GM12878 (cell line): ENCODE results near the gene SLC10A4. TPM values are rescaled to one million over a fixed set of nuclear protein-coding genes. Genes with fewer than 3 reads are reported as not detected.

Experiments used
- ATAC-seq: fragments of 200-7000 bp; cut with Tn5 transposase; 3 replicates; pipeline ENCODE4 v1.9.1; 2020; ENCODE audit warnings: mild to moderate bottlenecking, moderate library complexity
- BruUV-seq: library from RNA; stranded (reverse); fragments of 400-500 nt; replicated peaks from 2 replicates; lab custom pipeline; 2021; lab: Mats Ljungman, UMichigan
- CTCF ChIA-PET: fragments of 300-600 bp; sonication (Branson Sonifier 250); formaldehyde crosslinking; extraction: SDS; loops from one replicate; lab custom pipeline; 2021; ENCODE audit warnings: inconsistent platforms; lab: Yijun Ruan, JAX
- POLR2A ChIA-PET: fragments of 350-600 bp; formaldehyde crosslinking; extraction: SDS; loops from one replicate; lab custom pipeline; 2021; ENCODE audit warnings: inconsistent platforms; lab: Charles Lee
- RAD21 ChIA-PET: fragments of 300-600 bp; sonication (Branson Sonifier 250); formaldehyde crosslinking; loops from one replicate; lab custom pipeline; 2023; ENCODE audit warnings: antibody characterized with exemption; ENCODE audit not compliant: unreplicated experiment; lab: Charles Lee
- SMC1A ChIA-PET: fragments of 300-600 bp; sonication (Branson Sonifier 250); formaldehyde crosslinking; loops from one replicate; lab custom pipeline; 2023; ENCODE audit not compliant: unreplicated experiment, uncharacterized antibody; lab: Charles Lee
- DNase-seq: peaks from one replicate; pipeline ENCODE4 v3.0.0-alpha.2; 2011; ENCODE audit warnings: low read depth, low spot score
- FAIRE-seq: peaks from 3 replicates; lab custom pipeline; 2011; peaks lifted over from hg19 to GRCh38; lab: Jason Lieb, UNC
- H2AFZ ChIP-seq: 2 replicates; pipeline ENCODE4 v1.6.0; 2011; ENCODE audit warnings: low read depth, low read length, control low read depth; ENCODE audit not compliant: control insufficient read depth
- H3K27ac ChIP-seq: 2 replicates; pipeline ENCODE4 v1.5.1; 2011; ENCODE audit warnings: control low read depth; ENCODE audit not compliant: control insufficient read depth, insufficient read depth
- H3K27me3 ChIP-seq, 2 experiments: replicated peaks in 1 of 2; 2 replicates each; pipeline versions ENCODE4 v1.6.0 to v1.6.1; 2011; ENCODE audit warnings: low read length in 1 of 2; ENCODE audit not compliant: control insufficient read depth in 2 of 2, insufficient read depth in 2 of 2
- H3K36me3 ChIP-seq, 2 experiments: 2 replicates each; pipeline ENCODE4 v1.5.1; 2011; ENCODE audit warnings: low read length in 1 of 2; ENCODE audit not compliant: control insufficient read depth in 2 of 2, insufficient read depth in 2 of 2
- H3K4me1 ChIP-seq: 2 replicates; pipeline ENCODE4 v1.6.1; 2011; ENCODE audit warnings: mild to moderate bottlenecking, low read length, moderate library complexity, mixed read lengths; ENCODE audit not compliant: control insufficient read depth, insufficient read depth
- H3K4me2 ChIP-seq: 2 replicates; pipeline ENCODE4 v1.6.0; 2011; ENCODE audit warnings: control low read depth; ENCODE audit not compliant: control insufficient read depth, insufficient read depth
- H3K4me3 ChIP-seq: fragments of 200-600 bp; sonication (generic); 2 replicates; pipeline ENCODE4 v1.5.1; 2016
- H3K79me2 ChIP-seq: 2 replicates; pipeline ENCODE4 v1.6.0; 2011; ENCODE audit warnings: low read length; ENCODE audit not compliant: control insufficient read depth, insufficient read depth
- H3K9ac ChIP-seq: 2 replicates; pipeline ENCODE4 v1.8.0; 2011; ENCODE audit warnings: low read length, control low read depth, mixed read lengths; ENCODE audit not compliant: control insufficient read depth, insufficient read depth
- H3K9me3 ChIP-seq: replicated peaks from 3 replicates; pipeline ENCODE4 v1.5.1; 2011; ENCODE audit warnings: mild to moderate bottlenecking, low read length; ENCODE audit not compliant: control insufficient read depth, insufficient read depth
- H4K20me1 ChIP-seq: 2 replicates; pipeline ENCODE4 v1.6.0; 2011; ENCODE audit not compliant: control insufficient read depth, insufficient read depth
- ATF7 ChIP-seq: fragments of 450-650 bp; IDR thresholded peaks from 2 replicates; pipeline ENCODE4 v1.6.1; 2016; ENCODE audit warnings: low read depth, mild to moderate bottlenecking
- BACH1 ChIP-seq: fragments of 450-650 bp; IDR thresholded peaks from 2 replicates; pipeline ENCODE4 v1.6.1; 2017; ENCODE audit warnings: mild to moderate bottlenecking, borderline replicate concordance
- ETV6 ChIP-seq, 2 experiments: fragments of 450-650 bp in 1 of 2; IDR thresholded peaks in 1 of 2; conservative IDR thresholded peaks in 1 of 2; 2 replicates each; pipeline ENCODE4 v1.6.1; 2014; ENCODE audit warnings: antibody characterized with exemption in 1 of 2, borderline replicate concordance in 1 of 2, low read depth in 1 of 2, mild to moderate bottlenecking in 1 of 2, moderate library complexity in 1 of 2
- MTA2 ChIP-seq: fragments of 450-650 bp; IDR thresholded peaks from 2 replicates; pipeline ENCODE4 v1.6.1; 2016; ENCODE audit warnings: low read depth, mild to moderate bottlenecking, moderate library complexity
- NR2C1 ChIP-seq: fragments of 450-650 bp; IDR thresholded peaks from 2 replicates; pipeline ENCODE4 v1.6.1; 2017; ENCODE audit warnings: antibody characterized with exemption, mild to moderate bottlenecking, moderate library complexity
- PBX3 ChIP-seq: IDR thresholded peaks from 2 replicates; pipeline ENCODE4 v1.6.1; 2011; ENCODE audit warnings: mild to moderate bottlenecking, low read depth, low read length, moderate library complexity; ENCODE audit not compliant: insufficient replicate concordance
- RAD51 ChIP-seq: fragments of 450-650 bp; IDR thresholded peaks from 2 replicates; pipeline ENCODE4 v1.6.1; 2016; ENCODE audit warnings: moderate library complexity, mild to moderate bottlenecking, inconsistent platforms
- RUNX3 ChIP-seq: IDR thresholded peaks from 2 replicates; pipeline ENCODE4 v1.6.1; 2012; ENCODE audit warnings: low read length, inconsistent platforms
- SMARCA5 ChIP-seq: fragments of 450-650 bp; IDR thresholded peaks from 2 replicates; pipeline ENCODE4 v1.6.1; 2017; ENCODE audit warnings: mild to moderate bottlenecking
- SUZ12 ChIP-seq: fragments of 200-600 bp; sonication (generic); IDR thresholded peaks from one replicate; pipeline ENCODE4 v1.6.1; 2018; ENCODE audit warnings: antibody characterized with exemption, mild to moderate bottlenecking; ENCODE audit not compliant: unreplicated experiment
- TBL1XR1 ChIP-seq: IDR thresholded peaks from 2 replicates; pipeline ENCODE4 v1.6.1; 2012; ENCODE audit warnings: low read depth, low read length, improper control_type of control experiment
- YY1 ChIP-seq: IDR thresholded peaks from 2 replicates; pipeline ENCODE4 v1.6.1; 2011; ENCODE audit warnings: low read depth, mild to moderate bottlenecking, low read length
- ZNF24 ChIP-seq: fragments of 450-650 bp; IDR thresholded peaks from 2 replicates; pipeline ENCODE4 v1.6.1; 2017; ENCODE audit warnings: antibody characterized with exemption, mild to moderate bottlenecking
- WGBS: methylation state at CpG from one replicate; pipeline ENCODE4 v1.1.6; 2016; ENCODE audit warnings: low lambda C conversion rate; ENCODE audit not compliant: insufficient replicate concordance, insufficient coverage; ENCODE audit errors: missing lambda C conversion rate; 5-methylcytosine and 5-hydroxymethylcytosine counted together
- in situ Hi-C: fragments of 300-500 bp; cut with MboI; formaldehyde crosslinking; loops from 9 replicates; pipeline ENCODE4 v1.14.3; 2018; ENCODE audit warnings: mixed read lengths
- intact Hi-C: fragments of 100-400 bp; cut with micrococcal nuclease; formaldehyde crosslinking; loops from one replicate; pipeline ENCODE4 v1.14.2; 2022; ENCODE audit not compliant: unreplicated experiment
- polyA plus RNA-seq, 11 experiments: library from polyadenylated mRNA; depleted of rRNA in 4 of 11; unstranded in 6 of 11; stranded (reverse) in 5 of 11; fragments of >200 nt; fragmentation: Nextera tagmentation in 4 of 11; fragmentation: Illumina TruSeq in 1 of 11; extraction: Ambion mirVana in 4 of 11; extraction: Trizol in 1 of 11; gene quantifications; 1 replicate in 1 of 11; 2 replicates in 10 of 11; pipeline versions ENCODE4 v1.2.1 to v1.2.3, GENCODE V29; 2011 to 2016; ENCODE audit warnings: inconsistent platforms in 2 of 11, missing spikeins in 2 of 11, low read depth in 1 of 11
- total RNA-seq, 4 experiments: library from RNA; depleted of rRNA in 3 of 4; stranded (reverse); fragments of >200 nt in 3 of 4; fragmentation: Illumina TruSeq in 1 of 4; extraction: Trizol in 1 of 4; gene quantifications; 2 replicates each; pipeline versions ENCODE4 v1.2.1 to v1.2.3, GENCODE V29; 2013 to 2021
- TF ChIP-seq, protein P1 (sequence below): fragments of 450-650 bp; IDR thresholded peaks from 2 replicates; pipeline ENCODE4 v1.6.1; 2016; ENCODE audit warnings: mild to moderate bottlenecking
- TF ChIP-seq, protein P2 (sequence below): fragments of 450-650 bp; IDR thresholded peaks from 2 replicates; pipeline ENCODE4 v1.6.1; 2017; ENCODE audit warnings: mild to moderate bottlenecking
- TF ChIP-seq, protein P3 (sequence below): fragments of 150-350 bp; IDR thresholded peaks from 2 replicates; pipeline ENCODE4 v1.6.1; 2014; ENCODE audit warnings: mild to moderate bottlenecking, low read depth, low read length

SLC10A4 gene
- total and polyA plus RNA-seq, 10 of the 15 experiments (the other 5 are each of a cell fraction or from before 2014, with no cell fraction given), result 0.12 TPM; not detected in 9

DNA sequence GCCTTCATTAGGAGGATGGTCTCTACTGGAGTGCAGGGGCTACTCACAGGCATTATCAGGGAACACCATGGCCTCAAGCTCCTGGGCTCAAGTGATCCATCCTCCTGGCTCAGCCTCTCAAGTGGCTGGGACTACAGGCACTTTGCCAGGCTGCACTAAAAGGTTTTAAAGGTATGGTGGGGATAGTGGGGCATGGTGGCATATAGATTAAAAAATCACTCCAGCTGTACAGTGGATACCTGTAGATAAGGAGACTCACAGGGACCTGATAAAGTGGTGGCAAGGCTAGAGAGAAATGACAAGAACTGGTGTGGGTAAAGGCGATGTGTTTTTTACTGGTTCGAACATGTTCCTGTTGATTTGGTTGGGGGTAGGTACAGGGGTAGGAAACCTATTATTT lies 12.8 kb downstream of the SLC10A4 start:
- Histone ChIP-seq H2AFZ (no peak overlapping the region), H3K27ac (no peak overlapping the region), H3K79me2 (no peaks in the 10 kb centered on the region), H3K9ac (no peak overlapping the region), H3K4me3 (no peak overlapping the region), H3K36me3 (peaks cover 0 to 7% of the 10 kb centered on the region in 2 experiments; a peak in 2 of 4 replicates), H3K4me2 (no peak overlapping the region), H3K9me3 (no peaks in the 10 kb centered on the region; the same call in 2 of the 3 replicates), H4K20me1 (no peaks in the 10 kb centered on the region; the same call in 1 of the 2 replicates), H3K4me1 (peaks cover 17% of the 10 kb centered on the region), H3K27me3 (peaks cover 4 to 6% of the 10 kb centered on the region in 2 experiments; a peak in 3 of 4 replicates)
- in situ Hi-C loops, result no loop called here
- TF ChIP-seq, protein P1, sequence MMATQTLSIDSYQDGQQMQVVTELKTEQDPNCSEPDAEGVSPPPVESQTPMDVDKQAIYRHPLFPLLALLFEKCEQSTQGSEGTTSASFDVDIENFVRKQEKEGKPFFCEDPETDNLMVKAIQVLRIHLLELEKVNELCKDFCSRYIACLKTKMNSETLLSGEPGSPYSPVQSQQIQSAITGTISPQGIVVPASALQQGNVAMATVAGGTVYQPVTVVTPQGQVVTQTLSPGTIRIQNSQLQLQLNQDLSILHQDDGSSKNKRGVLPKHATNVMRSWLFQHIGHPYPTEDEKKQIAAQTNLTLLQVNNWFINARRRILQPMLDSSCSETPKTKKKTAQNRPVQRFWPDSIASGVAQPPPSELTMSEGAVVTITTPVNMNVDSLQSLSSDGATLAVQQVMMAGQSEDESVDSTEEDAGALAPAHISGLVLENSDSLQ, result no peak
- TF ChIP-seq YY1 (no peak), RAD51 (no peak), SMARCA5 (no peak), SUZ12 (no peak), ZNF24 (no peak), ATF7 (no peak), MTA2 (no peak), PBX3 (no peak), RUNX3 (no peak), TBL1XR1 (no peak), ETV6 (conservative IDR thresholded peaks at IDR 0.05 in 1 of 2, IDR thresholded peaks at IDR 0.05 in 1 of 2; ENCODE audit: borderline replicate concordance in 1 of 2, low read depth in 1 of 2) (no peak), NR2C1 (no peak), BACH1 (no peak)
- TF ChIP-seq, protein P2, sequence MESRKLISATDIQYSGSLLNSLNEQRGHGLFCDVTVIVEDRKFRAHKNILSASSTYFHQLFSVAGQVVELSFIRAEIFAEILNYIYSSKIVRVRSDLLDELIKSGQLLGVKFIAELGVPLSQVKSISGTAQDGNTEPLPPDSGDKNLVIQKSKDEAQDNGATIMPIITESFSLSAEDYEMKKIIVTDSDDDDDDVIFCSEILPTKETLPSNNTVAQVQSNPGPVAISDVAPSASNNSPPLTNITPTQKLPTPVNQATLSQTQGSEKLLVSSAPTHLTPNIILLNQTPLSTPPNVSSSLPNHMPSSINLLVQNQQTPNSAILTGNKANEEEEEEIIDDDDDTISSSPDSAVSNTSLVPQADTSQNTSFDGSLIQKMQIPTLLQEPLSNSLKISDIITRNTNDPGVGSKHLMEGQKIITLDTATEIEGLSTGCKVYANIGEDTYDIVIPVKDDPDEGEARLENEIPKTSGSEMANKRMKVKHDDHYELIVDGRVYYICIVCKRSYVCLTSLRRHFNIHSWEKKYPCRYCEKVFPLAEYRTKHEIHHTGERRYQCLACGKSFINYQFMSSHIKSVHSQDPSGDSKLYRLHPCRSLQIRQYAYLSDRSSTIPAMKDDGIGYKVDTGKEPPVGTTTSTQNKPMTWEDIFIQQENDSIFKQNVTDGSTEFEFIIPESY, result no peak
- TF ChIP-seq, protein P3, sequence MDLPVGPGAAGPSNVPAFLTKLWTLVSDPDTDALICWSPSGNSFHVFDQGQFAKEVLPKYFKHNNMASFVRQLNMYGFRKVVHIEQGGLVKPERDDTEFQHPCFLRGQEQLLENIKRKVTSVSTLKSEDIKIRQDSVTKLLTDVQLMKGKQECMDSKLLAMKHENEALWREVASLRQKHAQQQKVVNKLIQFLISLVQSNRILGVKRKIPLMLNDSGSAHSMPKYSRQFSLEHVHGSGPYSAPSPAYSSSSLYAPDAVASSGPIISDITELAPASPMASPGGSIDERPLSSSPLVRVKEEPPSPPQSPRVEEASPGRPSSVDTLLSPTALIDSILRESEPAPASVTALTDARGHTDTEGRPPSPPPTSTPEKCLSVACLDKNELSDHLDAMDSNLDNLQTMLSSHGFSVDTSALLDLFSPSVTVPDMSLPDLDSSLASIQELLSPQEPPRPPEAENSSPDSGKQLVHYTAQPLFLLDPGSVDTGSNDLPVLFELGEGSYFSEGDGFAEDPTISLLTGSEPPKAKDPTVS, result no peak
- RAD21 ChIA-PET, result no interaction called here
- ATAC-seq (no peak), DNase-seq (no peak), FAIRE-seq (no peak)
- SMC1A ChIA-PET, result no interaction called here
- 94% methylated on average over 2 of the region's 2 CpGs for WGBS
- intact Hi-C loops, result loop anchor here (5.0 kb wide), 1 partner anchor 49 kb away; no protein-coding TSS in a partner anchor
- POLR2A ChIA-PET, result no interaction called here
- CTCF ChIA-PET, result interaction anchor here (0.6 kb wide), 1 partner anchor 20 kb away, joined by 3 read pairs; no protein-coding TSS in a partner anchor
- no TSS peak for BruUV-seq
